GM19463 (cell line): Measurements from ENCODE around the gene PLEKHO2.

ENCODE experiments used
- ATAC-seq: cut with Tn5 transposase; IDR thresholded peaks from one replicate; pipeline ENCODE4 v1.9.1; 2021; ENCODE audit warnings: mild to moderate bottlenecking, moderate library complexity; ENCODE audit not compliant: unreplicated experiment

The PLEKHO2 gene

DNA sequence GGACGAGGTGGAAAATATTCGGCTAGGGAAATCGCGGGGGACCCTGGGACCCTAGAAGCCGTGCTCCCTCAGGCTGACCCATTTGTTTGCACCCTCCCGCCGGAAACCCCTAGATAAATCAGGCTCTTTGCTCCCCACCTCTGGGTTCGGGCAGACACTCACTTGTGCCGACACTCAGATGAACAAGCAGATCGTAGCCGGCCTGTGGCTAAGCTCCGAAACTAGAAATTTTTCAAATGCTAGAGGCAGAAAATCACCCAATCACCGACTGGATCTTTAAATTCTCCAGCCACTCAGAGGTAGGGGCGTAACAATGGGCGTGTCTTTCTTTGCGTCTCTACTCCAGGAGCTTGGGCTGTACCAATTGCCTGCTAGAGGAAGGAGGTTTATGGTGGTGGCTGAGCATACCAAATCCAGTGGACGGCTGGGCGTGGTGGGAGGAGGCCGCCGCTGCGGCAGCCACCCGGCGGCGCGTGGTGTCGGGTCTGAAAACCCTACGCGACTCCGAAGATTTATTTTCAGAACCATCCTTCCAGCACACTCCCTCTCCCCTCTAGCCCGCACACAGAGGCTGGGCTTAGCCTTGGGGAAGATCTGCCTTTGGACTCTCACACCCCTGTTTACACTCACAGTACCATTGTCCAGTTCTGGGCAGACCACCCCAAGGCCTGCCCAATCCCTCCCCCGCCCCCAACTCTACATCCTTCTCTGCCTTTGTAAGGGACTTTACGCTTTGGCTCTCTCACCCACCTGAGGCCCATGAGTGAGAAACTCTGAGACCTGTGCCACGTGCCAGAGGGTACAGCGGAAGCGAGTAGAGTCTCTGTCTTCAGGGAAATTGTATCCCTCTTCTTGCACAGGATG is 16.1 kb upstream of the PLEKHO2 start, which contains the start of gene PIF1:
PIF1 (minus strand) TSS at position 217 of the 864 bp plus-strand sequence. CDS start 1,312 bp downstream, outside the sequence.
- peak; percentile 83 for ATAC-seq

DNA sequence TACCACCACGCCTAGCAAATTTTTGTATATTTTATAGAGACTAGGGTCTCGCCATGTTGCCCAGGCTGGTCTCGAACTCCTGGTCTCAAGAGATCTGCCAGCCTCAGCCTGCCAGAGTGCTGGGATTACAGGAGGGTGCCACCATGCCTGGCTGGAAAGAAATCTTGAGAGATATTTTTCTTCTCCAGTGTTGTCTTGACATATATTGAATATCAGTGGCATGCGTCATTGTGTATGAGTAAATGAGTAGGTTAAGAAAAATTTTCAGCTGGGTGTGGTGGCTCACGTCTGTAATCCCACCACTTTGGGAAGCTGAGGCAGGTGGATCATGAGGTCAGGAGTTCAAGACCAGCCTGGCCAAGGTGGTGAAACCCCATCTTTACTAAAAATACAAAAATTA is 12.7 kb upstream of the PLEKHO2 start:
- ATAC-seq, result no peak

DNA sequence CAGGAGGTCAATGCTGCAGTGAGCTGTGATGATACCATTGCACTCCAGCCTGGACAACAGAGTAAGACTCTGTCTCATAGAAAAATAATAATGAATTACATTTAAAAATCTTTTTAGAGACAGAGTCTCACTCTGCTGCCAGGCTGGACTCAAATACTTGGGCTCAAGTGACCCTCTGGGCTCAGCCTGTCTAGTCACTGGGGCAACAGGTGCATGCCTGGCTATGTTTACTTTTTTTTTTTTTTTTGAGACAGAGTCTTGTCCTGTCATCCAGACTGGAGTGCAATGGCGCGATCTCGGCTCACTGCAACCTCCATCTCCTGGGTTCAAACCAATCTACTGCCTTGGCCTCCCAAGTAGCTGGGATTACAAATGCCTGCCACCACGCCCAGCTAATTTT is 8.0 kb upstream of the PLEKHO2 start:
- ATAC-seq, result no peak

DNA sequence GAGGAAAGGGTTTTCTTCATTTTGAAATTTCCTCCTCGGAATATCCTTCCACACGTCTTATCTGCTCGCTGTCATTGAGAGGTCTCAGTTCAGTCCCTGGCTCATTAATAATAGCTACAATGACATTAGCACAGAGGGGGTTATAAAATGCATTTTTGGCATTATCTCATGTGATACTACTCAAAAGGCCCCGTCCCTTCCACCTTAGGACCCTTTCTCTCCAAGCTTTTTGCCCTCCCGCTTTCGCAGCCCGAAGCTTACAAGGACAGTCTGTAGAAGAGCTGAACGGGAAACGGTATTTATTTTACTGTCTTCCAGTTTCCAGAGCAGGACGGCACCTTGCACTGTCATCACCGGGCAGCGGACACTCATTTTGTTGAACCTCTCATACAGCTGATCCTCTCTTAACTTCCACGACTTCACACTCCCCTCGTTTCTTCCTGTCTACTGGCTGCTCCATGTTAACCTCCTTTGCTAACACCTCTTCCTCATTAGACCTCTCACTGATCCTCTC is 5.6 kb upstream of the PLEKHO2 start:
- ATAC-seq, result no peak

DNA sequence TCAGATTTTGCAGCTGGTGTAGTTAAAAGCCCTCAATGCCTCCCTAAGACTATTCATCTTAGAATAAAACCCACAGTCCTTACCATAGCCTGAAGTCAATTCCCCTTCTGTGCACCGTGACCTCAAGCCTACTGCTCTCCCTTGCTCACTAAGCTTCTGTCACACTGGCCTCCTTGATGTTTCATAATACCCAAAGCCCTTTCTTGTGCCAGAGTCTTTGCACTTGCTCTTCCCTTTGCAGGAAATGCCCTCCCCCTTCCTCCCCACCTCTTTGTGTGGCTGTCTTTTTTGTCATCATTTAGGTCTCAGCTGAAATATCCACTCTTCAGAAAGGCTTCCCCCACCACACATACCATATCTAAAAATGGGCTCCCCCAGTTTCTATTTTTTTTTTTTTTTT is 4.2 kb upstream of the PLEKHO2 start:
- ATAC-seq, result no peak

DNA sequence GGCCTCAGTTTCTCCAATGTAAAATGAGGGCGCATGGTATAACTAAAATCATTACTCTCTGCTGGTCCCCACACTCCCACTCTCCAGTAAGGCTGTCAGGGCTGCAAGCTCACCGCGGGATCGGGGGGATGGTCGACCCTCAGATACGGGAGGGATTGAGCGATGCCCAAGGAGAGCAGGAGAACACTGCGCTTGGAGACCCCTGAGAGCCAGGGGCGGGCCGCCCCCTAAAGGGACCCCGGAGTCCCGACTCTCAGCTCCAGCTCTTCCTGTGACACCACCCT is 713 bp upstream of the PLEKHO2 start:
- no peak for ATAC-seq

DNA sequence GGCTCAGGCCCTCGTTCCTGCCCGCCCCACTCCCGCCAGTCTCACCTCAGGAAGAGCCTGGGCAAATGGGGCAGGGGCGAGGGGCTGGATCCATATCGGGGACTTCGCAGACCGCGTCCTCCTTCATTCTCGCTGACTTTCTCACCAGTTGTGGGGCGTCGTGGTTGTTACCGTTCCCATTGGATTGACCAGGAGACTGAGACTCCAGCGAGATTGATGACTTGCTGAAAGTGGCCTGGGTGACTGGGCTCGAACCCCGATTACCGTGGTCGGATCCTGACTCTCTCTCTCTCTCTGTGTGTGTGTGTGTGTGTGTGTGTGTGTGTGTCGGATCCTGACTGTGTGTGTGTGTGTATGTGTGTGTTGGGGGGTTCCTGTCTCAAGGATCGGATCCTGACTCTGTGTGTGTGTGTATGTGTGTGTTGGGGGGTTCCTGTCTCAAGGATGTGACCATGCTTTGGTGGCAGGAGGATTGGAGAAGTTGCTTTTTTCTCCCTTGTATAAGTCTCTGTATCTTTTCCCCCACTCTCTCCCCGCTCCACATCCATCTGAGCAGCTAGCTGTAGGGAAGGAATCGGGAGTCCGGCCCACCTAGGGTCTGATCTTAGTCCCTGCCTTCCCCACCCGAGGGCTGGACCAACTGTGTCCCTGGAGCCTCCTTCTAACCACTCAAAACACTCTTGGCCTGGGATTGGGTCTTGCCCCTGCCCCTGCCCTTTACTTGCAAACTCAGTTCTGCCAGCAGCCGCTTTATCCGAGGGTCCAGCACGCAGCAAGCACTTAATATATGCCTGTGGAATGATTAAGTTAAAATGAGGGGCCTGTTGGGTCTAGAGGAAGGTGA is 603 bp downstream of the PLEKHO2 start:
- no peak for ATAC-seq

DNA sequence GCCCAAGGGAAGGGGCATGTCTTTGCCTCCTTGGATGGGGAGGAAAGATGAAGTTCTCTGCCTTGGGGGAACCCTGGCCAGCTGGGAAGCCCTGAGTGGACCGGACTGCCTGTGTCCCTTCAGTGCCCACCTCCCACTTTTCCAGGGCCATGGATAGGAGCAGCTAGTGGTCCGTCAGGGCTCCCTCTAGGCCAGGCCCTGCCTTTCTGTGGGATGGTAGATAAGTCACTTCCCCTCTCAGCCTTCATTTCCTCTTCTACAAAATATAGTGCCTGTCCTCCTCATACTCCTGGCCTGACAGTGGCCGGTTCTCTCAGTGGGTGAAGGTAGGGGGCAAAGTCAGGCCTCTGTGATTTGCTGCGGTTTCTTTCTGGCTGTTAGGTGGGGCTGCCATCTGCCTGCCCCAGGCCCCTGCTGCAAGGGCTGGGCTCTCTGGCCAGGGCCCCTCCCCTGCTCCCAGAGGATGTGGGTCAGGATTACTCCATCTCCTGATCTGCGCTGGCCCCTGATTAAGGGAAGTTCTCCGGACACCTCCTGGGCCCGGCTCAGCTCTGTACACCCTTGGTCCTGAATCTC is 1.4 kb downstream of the PLEKHO2 start:
- no peak for ATAC-seq

DNA sequence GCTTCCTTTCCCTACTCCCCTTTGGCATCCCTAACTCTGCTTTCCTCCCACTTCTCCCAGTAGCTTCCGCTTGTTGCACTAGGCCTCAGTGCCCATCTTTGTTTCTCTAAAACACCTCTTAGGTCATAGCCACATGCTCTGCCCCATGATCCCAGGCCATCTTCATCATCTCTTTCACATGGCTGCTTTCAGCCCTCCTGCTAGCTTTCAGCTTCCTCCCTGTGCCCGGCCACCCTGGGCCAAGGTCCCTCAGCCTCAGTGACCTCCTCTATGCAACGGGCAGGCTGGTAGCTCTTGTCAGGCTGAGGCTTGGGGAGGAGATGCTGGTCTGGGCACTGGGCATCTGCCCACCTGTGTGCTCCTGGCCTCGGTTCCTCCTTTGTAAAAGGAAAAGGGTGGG is 2.3 kb downstream of the PLEKHO2 start:
- no peak for ATAC-seq

DNA sequence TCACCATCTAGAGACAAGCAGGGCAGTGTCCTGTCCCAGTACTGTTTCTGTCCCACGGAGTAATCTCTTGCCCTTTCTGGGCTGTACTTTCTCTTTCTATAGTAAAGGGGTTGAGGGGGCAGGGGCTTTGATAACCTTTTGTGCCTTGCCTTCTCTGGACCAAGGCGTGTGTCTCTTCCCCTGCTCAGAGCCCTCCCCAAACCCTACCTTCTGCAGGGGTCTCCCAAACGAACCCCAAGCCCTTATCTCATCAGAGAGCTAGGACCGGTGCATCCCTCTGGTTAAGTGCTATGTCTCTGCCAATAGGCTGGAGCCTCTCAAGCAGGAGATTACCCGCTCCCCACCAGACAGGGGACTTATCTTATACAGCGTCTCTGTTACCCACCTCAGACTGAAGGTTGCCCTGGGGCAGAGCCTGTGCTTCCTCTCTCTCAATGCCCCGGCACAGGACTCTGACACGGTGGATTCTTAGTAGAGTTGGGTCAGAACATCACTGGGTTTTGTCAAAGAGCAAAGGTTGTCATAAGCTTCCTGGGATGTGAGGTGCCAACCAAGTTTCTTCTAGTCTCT is 2.9 kb downstream of the PLEKHO2 start:
- ATAC-seq, result no peak

DNA sequence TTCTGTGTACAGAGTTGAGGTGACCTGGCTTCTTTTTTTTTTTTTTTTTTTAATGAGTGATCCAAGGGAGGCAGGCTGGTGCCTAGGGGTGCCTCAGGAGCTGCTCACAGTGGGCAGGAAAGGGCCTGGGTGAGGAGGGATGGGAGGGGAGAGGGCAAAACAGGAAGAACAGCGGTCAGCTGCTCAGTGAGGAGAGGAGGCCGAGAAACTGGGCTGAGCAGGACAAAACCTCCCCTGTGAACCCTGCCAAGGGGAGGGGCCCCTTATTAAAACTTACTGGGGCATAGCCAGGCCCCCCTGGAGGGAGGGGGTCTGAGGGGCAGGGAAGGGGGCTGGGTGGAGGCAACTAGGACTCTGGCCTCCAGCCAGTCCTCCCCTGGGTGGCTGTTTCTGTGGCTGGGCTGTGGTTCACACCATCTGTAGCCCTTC is 3.5 kb downstream of the PLEKHO2 start:
- no peak for ATAC-seq

DNA sequence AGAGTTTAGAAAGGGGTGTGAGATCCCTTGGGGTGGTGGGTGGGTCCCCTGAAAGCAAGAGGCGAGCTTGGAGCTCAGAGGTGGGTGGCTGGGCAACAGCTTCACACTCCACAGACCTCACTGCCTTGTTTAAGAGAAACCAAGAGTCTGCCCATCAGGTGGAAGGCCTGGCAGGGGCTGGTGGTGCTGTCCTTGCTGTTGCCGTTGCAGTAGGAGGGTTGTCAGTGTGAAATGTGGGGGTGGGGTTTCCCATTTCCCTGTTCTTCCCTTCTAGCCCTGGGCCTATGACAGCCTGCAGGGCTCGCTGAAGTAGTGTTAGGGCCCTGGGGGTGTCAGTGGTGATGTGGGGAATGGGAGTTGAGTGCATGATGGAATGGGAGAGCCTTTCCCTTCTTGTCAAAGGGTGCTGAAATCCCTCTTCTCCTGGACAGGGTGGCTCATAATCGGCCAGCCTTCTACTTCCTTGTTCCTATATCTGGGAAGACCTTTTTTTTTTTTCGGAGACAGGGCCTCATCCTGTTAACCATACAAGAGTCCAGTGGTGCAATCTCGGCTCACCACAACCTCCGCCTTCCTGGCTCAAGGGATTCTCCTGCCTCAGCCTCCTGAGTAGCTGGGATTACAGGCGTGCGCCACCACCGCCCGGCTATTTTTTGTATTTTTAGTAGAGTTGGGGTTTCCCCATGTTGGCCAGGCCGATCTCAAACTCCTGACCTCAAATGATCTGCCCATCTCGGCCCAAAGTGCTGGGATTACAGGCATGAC is 4.3 kb downstream of the PLEKHO2 start:
- ATAC-seq, result no peak

DNA sequence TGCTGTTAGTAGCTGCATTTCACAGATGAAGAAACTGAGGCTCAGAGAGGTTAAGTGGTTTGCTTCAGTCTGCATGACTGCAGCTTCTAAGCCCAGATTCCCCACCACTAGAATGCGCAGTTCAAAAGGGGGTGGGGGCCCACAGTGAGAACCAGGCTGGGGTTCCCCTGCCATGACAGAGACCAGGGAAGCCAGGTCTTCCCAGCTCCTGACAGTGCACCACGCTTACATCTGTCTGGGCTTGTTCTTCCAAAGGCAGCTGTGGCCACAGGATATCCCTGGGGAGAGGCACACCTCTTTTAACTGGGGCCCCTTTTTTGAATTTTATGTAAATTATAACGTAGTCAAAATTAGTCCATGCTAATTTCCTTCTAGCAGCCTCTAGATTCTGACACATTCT is 5.3 kb downstream of the PLEKHO2 start:
- no peak for ATAC-seq

DNA sequence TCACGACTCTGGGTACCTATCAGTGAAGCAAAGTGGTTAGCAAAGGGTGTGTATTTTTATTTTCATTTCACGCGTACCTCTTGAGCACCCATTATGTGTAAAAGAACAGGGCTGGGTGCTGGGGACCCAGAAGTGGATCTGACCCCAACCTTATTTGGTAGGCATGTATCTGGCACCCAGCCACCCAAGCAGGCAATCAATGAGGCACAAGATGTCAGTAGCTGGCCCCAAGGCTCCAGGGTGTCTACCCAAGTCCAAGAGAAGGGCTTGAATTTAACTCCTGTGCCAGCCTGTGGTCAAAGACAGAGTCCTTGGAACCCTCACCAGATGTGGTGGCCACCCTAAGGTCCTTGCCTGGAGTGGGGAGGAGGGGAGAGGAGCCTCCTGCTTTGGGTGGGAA is 5.7 kb downstream of the PLEKHO2 start:
- ATAC-seq, result no peak

DNA sequence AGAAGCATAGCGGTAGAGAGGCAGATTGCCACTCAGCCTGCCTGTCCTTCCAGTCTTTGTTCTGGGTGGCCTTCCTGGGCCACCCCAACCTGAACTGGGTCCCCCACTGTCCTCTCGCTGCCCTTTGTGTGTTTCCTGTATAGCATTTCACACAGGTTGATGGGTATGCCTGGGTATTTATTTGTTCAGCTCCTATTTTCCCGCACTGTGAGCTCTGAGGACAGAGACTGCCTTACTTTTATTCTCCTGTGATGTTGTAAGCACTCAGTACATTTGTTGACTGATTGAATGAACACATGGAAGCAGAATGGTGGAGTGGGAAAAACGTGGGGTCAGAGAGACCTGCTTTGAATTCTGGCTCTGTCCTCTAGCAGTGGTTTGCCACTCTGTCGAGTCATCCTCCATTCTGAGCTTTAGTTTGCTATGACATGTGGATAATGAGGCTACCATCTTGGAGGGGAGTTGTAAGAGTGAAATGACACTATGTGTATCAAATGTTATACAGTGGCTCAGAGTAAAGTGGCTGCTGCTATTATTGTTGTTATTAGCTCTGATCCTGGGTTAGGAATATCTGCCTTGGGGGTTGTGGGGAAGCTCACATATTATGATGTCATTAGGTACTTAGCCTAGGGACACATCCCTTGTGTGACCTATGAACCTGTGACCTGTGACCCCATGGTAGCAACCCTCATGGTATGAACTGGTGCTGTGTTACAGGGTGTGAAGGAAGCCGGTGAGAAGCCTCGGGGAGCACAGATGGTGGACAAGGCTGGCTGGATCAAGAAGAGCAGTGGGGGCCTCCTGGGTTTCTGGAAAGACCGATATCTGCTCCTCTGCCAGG is 6.4 kb downstream of the PLEKHO2 start:
- ATAC-seq, result no peak

DNA sequence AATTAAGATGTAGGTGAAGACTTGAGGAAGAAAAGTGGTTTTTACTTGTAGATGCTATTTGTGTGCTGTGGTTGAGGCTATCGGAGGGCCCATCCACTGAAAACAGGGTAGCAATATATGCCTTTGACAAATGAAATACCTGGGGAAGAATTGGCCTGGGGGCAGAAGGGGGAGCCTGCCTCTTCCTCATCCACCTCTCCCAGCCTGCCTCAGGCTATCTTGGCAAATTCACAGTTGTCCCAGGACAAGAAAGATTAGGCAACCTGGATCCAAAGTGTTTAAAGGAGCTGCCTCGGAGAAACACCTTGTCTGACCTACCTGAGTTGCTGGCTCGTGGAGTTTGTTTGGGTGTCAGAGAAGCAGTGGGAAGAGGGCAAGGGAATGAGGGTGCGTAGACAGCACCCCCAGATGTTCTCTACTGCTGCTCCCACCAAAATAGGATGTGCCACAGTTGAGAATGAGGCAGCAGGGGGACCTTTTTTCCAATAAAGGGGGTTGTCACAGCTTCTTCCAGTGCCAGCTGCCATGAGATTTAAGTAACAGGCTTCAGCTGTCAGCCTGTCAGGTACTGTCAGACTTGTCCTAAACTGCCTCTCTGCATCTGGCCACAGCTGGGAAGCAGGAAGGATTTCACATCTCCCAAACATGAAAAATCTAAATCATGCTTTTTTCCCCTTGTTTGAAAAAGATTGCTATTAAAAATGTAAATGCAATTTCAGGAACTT is 9.2 kb downstream of the PLEKHO2 start:
- ATAC-seq, result no peak

DNA sequence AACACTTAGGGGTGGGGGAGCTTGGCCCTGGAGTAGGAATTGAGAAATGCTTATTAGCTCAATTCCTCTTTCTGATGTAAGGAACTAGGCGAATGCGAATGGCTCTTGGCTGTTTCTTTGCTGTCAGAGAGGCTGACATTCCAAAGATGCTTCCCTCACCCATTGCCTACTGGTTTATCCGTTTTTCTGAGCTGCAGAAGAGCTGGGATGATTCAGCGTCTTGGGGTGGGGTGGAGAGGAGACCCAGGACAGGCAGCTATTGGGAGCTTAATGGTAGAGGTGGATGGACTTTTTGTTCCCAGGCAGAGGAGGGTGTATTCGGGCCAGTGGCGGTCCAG is 9.8 kb downstream of the PLEKHO2 start:
- no peak for ATAC-seq

DNA sequence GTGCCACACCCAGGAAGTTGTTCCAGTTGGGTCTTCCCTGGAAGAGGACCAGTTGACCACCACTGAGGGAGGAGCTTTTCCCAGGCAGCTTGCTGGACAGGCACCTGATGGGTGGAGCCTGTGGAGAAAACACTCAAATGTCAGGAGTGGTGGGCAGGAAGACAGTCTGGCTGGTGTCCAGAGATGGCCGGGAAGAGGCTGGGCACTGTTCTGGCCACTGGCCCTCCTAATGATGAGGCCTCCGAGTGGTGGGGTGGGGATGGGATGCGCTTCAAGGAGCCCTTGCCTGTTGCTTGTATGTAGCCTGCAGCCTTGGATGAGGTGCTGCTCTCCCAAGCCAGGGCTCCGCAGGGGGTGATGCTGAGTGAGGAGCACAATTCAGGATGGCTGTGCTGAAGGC is 12.3 kb downstream of the PLEKHO2 start:
- ATAC-seq, result no peak

DNA sequence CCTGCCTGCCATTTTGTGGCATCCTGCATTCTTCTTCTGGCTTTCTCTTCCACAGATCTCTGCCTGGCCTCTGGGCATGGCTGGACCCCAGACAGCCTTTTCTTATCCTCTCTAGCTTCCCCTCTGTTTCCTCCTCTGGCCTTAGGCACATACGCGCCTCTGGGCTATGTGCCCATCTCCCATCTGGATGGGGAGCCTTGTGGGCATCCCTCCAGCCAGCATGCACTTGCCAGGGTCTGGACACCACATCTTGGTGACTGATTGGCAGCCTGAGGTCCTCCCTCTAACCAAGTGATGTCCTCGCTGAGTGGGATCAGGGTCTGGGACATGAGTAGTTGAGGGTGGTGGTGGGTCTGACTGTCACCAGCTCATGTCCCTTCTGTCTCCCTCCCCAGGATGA is 12.8 kb downstream of the PLEKHO2 start:
- ATAC-seq, result no peak
